ENCODE measurements around the gene GALNT11.

GALNT11 gene

GRCh38 chr7:152025077-152025936 lies at the start of gene GALNT11:
GALNT11 (plus strand) TSS chr7:152025674; CDS start chr7:152094228, 68,554 bp downstream.
- H3K27me3 ChIP-seq (ENCODE audit: insufficient read depth, low read length) = peaks cover 5% of the 10 kb centered on the region
- H3K36me3 ChIP-seq (ENCODE audit: insufficient read depth, low read length) = peaks cover 8% of the 10 kb centered on the region
- no peaks in the 10 kb centered on the region for H3K9me3 ChIP-seq (ENCODE audit: low read length)
- peaks cover 5% of the 10 kb centered on the region for H3K4me1 ChIP-seq (ENCODE audit: insufficient read depth, low read length)
- peak within 1 kb of the TSS; percentile 80 for H3K4me3 ChIP-seq (ENCODE audit: low read length)
- peak within 1 kb of the TSS; percentile 99 for H2AFZ ChIP-seq (ENCODE audit: low read depth, low read length)

GRCh38 chr7:151978616-151979015 lies 46.9 kb upstream of the GALNT11 start:
- no peaks in the 10 kb centered on the region for H3K36me3 ChIP-seq (ENCODE audit: insufficient read depth, low read length)
- no peaks in the 10 kb centered on the region for H3K27me3 ChIP-seq (ENCODE audit: insufficient read depth, low read length)
- H2AFZ ChIP-seq (ENCODE audit: low read depth, low read length) = no peak overlapping the region
- no peaks in the 10 kb centered on the region for H3K4me1 ChIP-seq (ENCODE audit: insufficient read depth, low read length)
- no peaks in the 10 kb centered on the region for H3K9me3 ChIP-seq (ENCODE audit: low read length)
- H3K4me3 ChIP-seq (ENCODE audit: low read length) = no peak overlapping the region

DNA sequence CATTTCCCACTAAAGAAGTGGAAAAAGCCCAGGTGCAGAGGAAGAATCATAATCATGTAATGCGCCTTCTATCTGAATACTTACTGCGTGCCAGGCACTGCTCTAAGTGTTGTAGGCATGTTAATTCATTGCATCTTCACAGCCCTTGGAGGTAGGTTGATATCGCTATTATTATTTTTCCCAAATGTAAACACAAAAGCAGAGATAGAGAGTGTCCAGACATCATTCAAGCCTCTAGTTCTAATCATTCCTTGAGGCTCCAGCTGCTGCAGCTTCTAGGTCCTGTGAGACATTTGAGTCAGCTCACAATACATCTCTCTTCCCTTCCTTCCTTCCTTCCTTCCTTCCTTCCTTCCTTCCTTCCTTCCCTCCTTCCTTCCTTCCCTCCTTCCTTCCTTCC lies 44.3 kb upstream of the GALNT11 start:
- H3K9me3 ChIP-seq (ENCODE audit: low read length) = no peaks in the 10 kb centered on the region
- no peaks in the 10 kb centered on the region for H3K4me1 ChIP-seq (ENCODE audit: insufficient read depth, low read length)
- H3K4me3 ChIP-seq (ENCODE audit: low read length) = no peak overlapping the region
- H2AFZ ChIP-seq (ENCODE audit: low read depth, low read length) = no peak overlapping the region
- H3K36me3 ChIP-seq (ENCODE audit: insufficient read depth, low read length) = no peaks in the 10 kb centered on the region
- no peaks in the 10 kb centered on the region for H3K27me3 ChIP-seq (ENCODE audit: insufficient read depth, low read length)

DNA sequence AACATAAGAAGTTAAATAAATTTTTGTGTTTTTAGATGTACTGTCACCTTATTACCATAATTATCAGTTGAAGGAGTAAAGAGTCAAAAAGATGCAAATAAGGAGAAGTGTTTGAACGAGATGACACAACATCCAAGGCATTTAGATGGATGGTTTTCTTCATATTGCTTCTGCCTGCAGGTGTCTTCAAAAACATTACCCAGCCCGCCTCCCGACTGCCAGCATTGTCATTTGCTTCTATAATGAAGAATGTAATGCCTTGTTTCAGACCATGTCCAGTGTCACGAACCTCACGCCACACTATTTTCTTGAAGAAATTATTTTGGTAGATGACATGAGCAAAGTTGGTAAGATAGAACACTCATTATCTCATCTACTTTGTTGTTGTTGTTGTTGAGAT lies 42.7 kb upstream of the GALNT11 start:
- Histone ChIP-seq H3K27me3 (ENCODE audit: insufficient read depth, low read length) (no peaks in the 10 kb centered on the region), H3K4me3 (ENCODE audit: low read length) (no peak overlapping the region), H3K9me3 (ENCODE audit: low read length) (no peaks in the 10 kb centered on the region), H3K36me3 (ENCODE audit: insufficient read depth, low read length) (no peaks in the 10 kb centered on the region), H3K4me1 (ENCODE audit: insufficient read depth, low read length) (no peaks in the 10 kb centered on the region), H2AFZ (ENCODE audit: low read depth, low read length) (no peak overlapping the region)

DNA sequence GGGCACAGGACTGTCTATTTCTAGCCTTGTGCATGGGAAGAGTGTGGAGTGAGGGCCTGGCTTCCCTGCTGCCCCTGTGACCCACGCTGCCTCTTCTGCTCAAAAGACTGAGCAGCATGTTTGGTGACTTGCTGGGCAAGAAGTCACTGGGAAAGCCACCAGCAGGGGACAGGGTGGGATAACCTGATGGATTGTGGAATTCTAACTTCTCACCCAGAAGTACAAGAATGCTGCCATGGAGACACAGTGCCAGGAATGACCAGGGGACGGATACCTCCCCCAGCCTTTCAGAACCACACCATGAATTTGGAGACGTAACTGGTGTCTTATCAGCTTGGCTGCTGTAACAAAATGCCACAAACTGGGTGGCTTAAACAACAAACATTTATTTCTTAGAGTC lies 40.9 kb upstream of the GALNT11 start:
- no peak overlapping the region for H2AFZ ChIP-seq (ENCODE audit: low read depth, low read length)
- H3K27me3 ChIP-seq (ENCODE audit: insufficient read depth, low read length) = no peaks in the 10 kb centered on the region

DNA sequence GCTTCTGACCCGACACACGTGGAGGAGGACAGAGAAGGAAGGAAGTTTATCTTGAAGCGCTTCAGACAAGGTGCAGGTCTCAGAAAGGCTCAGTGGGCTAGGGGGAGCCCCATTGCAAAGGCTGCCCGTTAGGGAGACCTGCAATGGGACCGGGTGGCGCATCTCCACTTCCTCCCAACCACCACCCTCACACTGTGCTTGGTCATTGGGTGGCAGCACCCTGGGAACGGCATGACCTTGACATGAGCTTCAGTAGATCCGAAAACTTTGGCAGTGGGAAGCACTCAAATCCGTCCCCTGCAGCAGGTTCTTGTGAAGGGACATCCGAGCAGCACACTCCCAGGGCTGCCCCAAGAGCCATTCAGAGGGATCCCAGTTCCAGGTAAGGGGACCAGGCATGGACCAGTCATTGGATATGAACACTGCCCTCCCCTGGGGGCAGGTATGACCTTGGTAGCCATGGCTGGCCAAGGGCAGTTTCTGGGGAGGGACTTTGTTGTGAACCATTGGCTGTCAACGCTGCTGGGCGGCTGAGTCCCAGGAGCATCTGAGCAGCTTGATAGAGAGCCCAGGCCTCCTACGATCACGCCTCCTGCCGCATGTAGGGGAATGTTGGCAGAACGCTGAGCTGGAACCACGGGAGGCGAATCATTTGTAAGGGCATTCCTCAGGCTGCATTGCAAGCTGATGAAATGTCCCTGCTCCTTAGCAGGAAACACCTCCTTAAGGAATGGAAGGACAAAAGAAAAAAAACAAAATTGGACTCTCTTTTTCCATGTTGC lies 37.5 kb upstream of the GALNT11 start:
- Histone ChIP-seq H3K36me3 (ENCODE audit: insufficient read depth, low read length) (no peaks in the 10 kb centered on the region), H3K4me3 (ENCODE audit: low read length) (no peak overlapping the region), H2AFZ (ENCODE audit: low read depth, low read length) (no peak overlapping the region), H3K4me1 (ENCODE audit: insufficient read depth, low read length) (peaks cover 4% of the 10 kb centered on the region), H3K27me3 (ENCODE audit: insufficient read depth, low read length) (no peaks in the 10 kb centered on the region), H3K9me3 (ENCODE audit: low read length) (no peaks in the 10 kb centered on the region)

More for the DNA sequence above, 40.9 kb upstream of the GALNT11 start:
- Histone ChIP-seq H3K9me3 (ENCODE audit: low read length) (no peaks in the 10 kb centered on the region), H3K36me3 (ENCODE audit: insufficient read depth, low read length) (no peaks in the 10 kb centered on the region), H3K4me1 (ENCODE audit: insufficient read depth, low read length) (no peaks in the 10 kb centered on the region), H3K4me3 (ENCODE audit: low read length) (no peak overlapping the region)

DNA sequence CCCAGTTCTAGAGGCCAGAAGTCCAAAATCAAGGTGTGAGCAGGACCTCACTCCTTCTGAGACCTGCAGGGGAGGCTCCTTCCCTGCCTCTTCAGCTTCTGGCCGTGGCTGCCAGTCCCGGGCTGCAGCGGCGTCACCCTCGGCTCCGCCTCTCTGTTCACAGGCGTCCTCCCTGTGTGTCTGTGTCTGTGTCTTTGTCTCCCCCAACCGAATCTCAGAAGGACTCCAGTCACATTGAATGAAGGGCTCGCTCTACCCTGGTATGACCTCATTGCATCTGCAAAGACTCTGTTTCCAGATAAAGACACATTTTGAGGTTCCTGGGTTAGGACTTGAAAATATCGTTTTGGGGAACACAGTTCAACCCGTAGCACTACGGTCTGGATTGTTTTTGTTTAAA lies 33.1 kb upstream of the GALNT11 start:
- Histone ChIP-seq H3K9me3 (ENCODE audit: low read length) (no peaks in the 10 kb centered on the region), H3K4me1 (ENCODE audit: insufficient read depth, low read length) (peaks cover 11% of the 10 kb centered on the region), H2AFZ (ENCODE audit: low read depth, low read length) (peak overlapping the region; percentile 13), H3K4me3 (ENCODE audit: low read length) (no peak overlapping the region), H3K27me3 (ENCODE audit: insufficient read depth, low read length) (no peaks in the 10 kb centered on the region), H3K36me3 (ENCODE audit: insufficient read depth, low read length) (no peaks in the 10 kb centered on the region)

DNA sequence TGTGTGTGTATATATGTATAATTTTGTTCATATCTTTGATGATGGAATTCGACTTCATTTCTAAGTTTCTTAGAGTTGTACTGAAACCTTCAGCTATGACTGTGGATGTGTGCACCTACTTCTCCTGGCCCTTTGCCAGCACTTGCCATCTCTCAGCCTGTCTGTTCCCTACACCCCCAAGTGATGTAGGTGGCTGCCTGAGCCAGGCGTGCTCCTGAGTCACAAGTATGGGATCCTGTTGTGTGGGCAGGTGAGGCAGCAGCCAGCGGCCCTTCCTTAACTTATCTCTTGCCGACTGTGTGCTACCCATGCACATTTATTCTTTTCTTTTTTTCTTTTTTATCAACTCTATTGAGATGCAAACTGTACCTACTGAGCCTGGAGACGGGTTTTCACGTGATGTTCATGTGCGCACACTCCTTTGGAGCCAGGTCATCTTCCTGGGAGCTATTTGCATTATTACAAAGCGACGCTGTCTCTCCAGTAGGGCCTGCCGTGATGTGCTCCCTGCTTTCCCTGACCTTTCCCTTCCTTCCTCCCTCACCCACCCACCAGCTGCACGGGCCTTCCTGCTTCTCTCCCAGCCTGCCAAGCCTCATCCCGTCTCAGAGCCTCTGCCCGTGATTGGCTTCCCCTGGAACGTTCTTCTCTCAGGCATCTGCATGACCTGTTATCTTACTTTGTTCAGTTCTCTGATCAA lies 31.3 kb upstream of the GALNT11 start:
- H2AFZ ChIP-seq (ENCODE audit: low read depth, low read length) = peak overlapping the region; percentile 48
- peaks cover 11% of the 10 kb centered on the region for H3K4me1 ChIP-seq (ENCODE audit: insufficient read depth, low read length)
- no peak overlapping the region for H3K4me3 ChIP-seq (ENCODE audit: low read length)
- no peaks in the 10 kb centered on the region for H3K36me3 ChIP-seq (ENCODE audit: insufficient read depth, low read length)
- H3K9me3 ChIP-seq (ENCODE audit: low read length) = no peaks in the 10 kb centered on the region
- H3K27me3 ChIP-seq (ENCODE audit: insufficient read depth, low read length) = no peaks in the 10 kb centered on the region

- H3K4me3 ChIP-seq (ENCODE audit: low read length) = no peak overlapping the region
- no peaks in the 10 kb centered on the region for H3K4me1 ChIP-seq (ENCODE audit: insufficient read depth, low read length)
- no peak overlapping the region for H2AFZ ChIP-seq (ENCODE audit: low read depth, low read length)
- no peaks in the 10 kb centered on the region for H3K9me3 ChIP-seq (ENCODE audit: low read length)
- H3K36me3 ChIP-seq (ENCODE audit: insufficient read depth, low read length) = no peaks in the 10 kb centered on the region
- H3K27me3 ChIP-seq (ENCODE audit: insufficient read depth, low read length) = peaks cover 3% of the 10 kb centered on the region
Observed at GRCh38 chr7:151999424-152000090, 25.9 kb upstream of the GALNT11 start.

GRCh38 chr7:152000191-152000590 lies 25.3 kb upstream of the GALNT11 start:
- peaks cover 3% of the 10 kb centered on the region for H3K27me3 ChIP-seq (ENCODE audit: insufficient read depth, low read length)
- H3K36me3 ChIP-seq (ENCODE audit: insufficient read depth, low read length) = no peaks in the 10 kb centered on the region
- H3K4me3 ChIP-seq (ENCODE audit: low read length) = no peak overlapping the region
- no peaks in the 10 kb centered on the region for H3K4me1 ChIP-seq (ENCODE audit: insufficient read depth, low read length)
- no peak overlapping the region for H2AFZ ChIP-seq (ENCODE audit: low read depth, low read length)
- no peaks in the 10 kb centered on the region for H3K9me3 ChIP-seq (ENCODE audit: low read length)

- no peak overlapping the region for H3K4me3 ChIP-seq (ENCODE audit: low read length)
- H3K4me1 ChIP-seq (ENCODE audit: insufficient read depth, low read length) = no peaks in the 10 kb centered on the region
- H3K27me3 ChIP-seq (ENCODE audit: insufficient read depth, low read length) = peaks cover 2% of the 10 kb centered on the region
- H2AFZ ChIP-seq (ENCODE audit: low read depth, low read length) = no peak overlapping the region
- H3K9me3 ChIP-seq (ENCODE audit: low read length) = no peaks in the 10 kb centered on the region
- no peaks in the 10 kb centered on the region for H3K36me3 ChIP-seq (ENCODE audit: insufficient read depth, low read length)
Observed at GRCh38 chr7:152006336-152006735, 19.1 kb upstream of the GALNT11 start.

GRCh38 chr7:152011860-152012259 lies 13.6 kb upstream of the GALNT11 start:
- Histone ChIP-seq H3K27me3 (ENCODE audit: insufficient read depth, low read length) (peaks cover 2% of the 10 kb centered on the region), H3K4me1 (ENCODE audit: insufficient read depth, low read length) (no peaks in the 10 kb centered on the region), H3K4me3 (ENCODE audit: low read length) (no peak overlapping the region), H3K36me3 (ENCODE audit: insufficient read depth, low read length) (no peaks in the 10 kb centered on the region), H2AFZ (ENCODE audit: low read depth, low read length) (no peak overlapping the region), H3K9me3 (ENCODE audit: low read length) (no peaks in the 10 kb centered on the region)
